GM12801 (cell line): ENCODE results near the gene MESD.

Source experiments
- CTCF ChIP-seq: IDR thresholded peaks from one replicate; pipeline ENCODE4 v1.5.1; 2011; ENCODE audit warnings: control low read depth; ENCODE audit not compliant: insufficient read length; ENCODE audit errors: extremely low read depth

Gene MESD

GRCh38 chr15:80921736-80922410, 67.7 kb downstream of the MESD start:
- TF ChIP-seq CTCF, result no peak

GRCh38 chr15:80920271-80920699, 69.3 kb downstream of the MESD start:
- TF ChIP-seq CTCF, result no peak

GRCh38 chr15:80918196-80918783, 71.3 kb downstream of the MESD start:
- no peak for TF ChIP-seq CTCF

- no peak for TF ChIP-seq CTCF
These were observed 73.6 kb downstream of the MESD start for GRCh38 chr15:80916056-80916455.

GRCh38 chr15:80915472-80915871, 74.1 kb downstream of the MESD start:
- TF ChIP-seq CTCF, result no peak

- TF ChIP-seq CTCF, result no peak
These were observed 76.1 kb downstream of the MESD start for GRCh38 chr15:80913541-80913940.

- no peak for TF ChIP-seq CTCF
These were observed 76.9 kb downstream of the MESD start for GRCh38 chr15:80912673-80913072.
